Effector CD8-positive, alpha-beta T cell (primary cell): Measurements from ENCODE around the gene DHX8.
"Not testable (repeated sequence)": the region's sequence is repeated elsewhere in the genome, so short reads cannot be mapped to it uniquely, and the experiment has no call there.

Experiments used
- DNase-seq: peaks from one replicate; lab custom pipeline; 2025; lab: John Stamatoyannopoulos, UW

DHX8 gene

DNA sequence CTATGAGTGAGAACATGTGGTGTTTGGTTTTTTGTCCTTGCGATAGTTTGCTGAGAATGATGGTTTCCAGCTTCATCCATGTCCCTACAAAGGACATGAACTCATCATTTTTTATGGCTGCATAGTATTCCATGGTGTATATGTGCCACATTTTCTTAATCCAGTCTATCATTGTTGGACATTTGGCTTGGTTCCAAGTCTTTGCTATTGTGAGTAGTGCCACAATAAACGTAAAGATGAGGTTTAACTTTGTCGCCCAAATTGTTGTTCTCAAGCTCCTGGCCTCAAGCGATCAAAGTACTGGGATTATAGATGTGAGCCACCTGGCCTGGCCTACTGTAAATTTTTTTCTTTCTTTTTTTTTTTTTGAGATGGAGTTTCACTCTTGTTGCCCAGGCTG lies 21.2 kb upstream of the DHX8 start:
- DNase-seq: not testable (repeated sequence)

DNA sequence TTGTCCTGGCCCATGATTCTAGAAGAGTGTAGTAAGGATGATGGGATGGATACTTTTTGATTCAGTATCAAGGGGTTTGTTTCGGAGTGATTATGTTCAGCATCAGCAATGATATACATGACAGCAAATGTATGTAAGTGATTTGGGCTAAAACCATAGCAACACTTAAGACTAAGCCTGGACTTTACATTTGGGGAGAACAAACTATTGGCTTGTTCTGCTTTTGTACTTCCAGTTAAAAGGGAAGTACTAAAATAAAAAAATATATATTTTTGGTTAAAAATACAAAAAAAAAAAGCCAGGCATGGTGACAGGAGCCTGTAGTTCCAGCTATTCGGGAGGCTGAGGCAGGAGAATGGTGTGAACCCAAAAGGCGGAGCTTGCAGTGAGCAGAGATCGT lies 20.5 kb upstream of the DHX8 start:
- no peak for DNase-seq

DNA sequence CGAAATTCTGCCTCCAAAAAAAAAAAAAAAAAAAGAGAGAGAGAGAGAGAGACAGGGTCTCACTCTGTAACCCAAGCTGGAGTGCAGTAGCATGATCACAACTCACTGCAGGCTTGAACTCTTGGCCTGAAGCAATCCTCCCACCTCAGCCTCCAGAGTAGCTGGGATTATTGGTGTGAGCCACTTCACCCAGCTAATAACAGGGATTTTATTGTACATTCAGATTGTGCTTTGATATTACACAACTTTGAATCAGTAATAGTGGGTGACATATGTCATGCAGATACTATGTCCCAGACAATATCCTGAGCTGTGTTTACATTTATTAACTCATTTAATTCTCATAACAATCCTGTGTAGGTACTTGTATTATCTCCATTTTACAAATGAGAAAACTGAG lies 19.7 kb upstream of the DHX8 start:
- no peak for DNase-seq

DNA sequence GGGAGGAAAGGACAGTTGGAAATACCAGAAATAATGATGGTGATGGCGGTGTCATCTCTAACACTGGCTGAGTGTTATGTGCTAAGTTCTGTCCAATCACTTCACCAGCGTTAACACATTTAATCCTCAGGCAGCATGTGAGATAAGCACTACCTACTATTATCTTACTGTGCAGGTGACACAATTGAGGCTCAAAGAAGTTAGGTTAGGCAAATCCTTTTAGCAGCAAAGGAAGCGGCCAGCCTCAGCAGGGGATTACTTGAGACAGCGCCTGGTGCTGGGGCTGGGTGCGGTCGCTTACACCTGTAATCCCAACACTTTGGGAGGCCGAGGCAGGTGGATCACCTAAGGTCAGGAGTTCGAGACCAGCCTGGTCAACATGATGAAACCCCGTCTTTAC lies 18.7 kb upstream of the DHX8 start:
- DNase-seq: no peak

DNA sequence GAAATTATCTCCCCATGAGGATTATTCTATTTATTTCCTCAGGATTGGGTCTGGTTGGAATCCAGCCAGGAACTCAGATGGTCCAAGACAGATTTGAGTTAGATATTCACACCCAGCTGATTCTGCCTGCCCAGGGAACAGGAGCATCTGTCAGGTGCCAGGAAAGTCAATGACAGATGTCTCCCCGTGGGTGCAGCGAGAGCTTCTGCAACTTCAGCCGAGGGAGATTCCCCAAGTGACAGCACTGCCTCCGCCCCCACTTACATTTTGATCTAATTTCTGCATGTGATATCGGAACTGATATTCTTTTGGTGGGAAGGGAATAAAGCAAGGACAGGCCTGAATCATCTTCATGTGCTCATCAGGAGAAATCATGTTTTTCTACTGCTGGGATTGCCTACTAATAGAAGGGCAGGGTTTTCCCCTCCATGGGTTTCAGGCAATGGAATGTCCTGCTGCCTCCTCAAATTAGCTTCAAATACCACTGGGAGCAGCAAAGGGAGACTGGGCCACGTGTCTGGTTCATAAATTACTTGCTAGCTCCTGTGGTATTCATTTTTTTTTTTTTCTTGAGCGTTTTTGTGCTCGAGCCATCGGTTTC lies 15.7 kb upstream of the DHX8 start:
- DNase-seq: no peak

DNA sequence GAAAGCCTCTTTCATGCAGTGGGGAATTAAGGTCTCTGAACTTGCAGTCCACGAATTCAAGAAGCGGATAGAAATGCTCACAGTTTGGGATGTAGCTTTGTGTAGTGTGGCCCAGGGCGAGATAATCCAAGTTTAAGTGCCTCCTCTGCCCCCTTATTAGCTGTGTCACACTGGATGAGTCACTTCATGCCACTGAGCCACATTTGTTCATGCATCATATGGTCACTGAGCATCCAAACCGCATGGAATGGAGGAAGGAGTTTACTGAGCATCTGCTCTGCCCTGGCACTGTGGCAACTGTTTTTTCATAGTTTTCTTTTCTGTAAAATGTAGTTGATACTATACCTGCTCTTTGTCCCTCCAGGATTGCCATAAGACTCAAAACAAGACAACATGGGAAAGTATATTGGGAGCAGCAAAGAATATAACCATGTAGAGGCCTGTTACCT lies 15.1 kb upstream of the DHX8 start:
- DNase-seq: no peak

DNA sequence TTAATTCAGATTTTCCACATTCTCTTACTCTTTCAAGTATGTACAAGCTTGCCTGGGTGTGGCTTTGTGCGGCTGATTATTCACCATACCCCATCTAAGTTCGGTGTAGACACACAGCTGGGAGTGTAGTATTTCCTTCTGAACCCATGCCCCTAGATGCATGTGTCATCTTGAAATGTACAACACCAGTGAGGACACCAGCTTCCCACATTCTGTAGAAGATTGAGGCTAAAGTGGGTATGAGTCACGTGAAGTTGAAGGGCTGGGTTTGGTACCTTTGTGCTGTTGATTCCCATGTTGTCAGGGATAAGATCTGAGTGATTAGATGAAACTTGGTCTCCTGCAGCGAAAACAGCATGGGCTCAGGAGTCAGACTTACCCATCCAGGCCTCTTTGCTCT lies 14.6 kb upstream of the DHX8 start:
- DNase-seq: no peak

DNA sequence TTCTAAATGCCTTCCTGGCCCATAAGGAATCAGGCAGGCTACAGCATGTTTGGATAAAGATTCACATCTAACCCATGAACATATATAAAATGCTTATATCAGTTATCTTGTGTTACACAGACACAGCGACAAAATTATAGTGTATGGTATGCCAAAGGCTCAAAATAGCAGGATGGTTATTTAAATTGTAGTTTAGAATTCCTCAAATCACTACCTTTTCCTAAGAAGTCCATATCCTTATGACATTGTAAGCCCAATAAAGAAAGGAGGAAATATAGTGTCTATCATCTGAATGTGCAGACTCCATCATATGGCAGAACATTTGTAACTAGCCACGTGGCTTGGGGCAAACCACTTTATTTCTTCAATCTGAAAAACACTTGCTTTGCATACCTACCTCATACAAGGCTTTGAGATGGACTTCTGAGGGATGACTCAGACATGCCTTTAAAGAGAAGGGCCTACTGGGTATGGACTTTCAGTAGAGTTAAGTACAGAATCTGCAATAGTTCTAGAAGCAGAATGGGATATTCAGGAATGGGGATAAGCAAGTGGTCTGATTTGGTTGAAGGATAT lies 12.1 kb upstream of the DHX8 start:
- DNase-seq: no peak

DNA sequence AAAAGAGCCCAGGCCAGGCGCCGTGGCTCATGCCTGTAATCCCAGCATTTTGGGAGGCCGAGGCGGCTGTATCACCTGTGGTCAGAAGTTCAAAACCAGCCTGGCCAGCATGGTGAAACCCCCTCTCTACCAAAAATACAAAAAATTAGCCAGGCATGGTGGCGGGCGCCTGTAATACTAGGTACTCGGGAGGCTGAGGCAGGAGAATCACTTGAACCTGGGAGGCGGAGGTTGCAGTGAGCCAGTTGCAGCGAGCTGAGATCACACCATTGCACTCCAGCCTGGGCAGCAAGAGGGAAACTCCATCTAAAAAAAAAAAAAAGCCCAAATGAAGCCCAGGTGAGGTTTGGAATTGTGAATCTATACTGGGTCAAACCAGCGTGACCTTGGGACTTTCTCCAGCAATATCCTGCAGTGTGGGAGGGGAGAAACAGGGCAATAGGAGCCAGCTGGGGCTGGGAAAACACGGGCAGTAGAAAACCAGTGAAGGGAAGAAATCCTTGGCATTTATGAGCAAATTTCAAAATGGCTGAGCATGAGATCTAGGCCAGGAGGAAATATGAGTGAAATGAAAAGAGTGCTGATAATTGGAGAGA lies 8.2 kb upstream of the DHX8 start:
- no peak for DNase-seq

DNA sequence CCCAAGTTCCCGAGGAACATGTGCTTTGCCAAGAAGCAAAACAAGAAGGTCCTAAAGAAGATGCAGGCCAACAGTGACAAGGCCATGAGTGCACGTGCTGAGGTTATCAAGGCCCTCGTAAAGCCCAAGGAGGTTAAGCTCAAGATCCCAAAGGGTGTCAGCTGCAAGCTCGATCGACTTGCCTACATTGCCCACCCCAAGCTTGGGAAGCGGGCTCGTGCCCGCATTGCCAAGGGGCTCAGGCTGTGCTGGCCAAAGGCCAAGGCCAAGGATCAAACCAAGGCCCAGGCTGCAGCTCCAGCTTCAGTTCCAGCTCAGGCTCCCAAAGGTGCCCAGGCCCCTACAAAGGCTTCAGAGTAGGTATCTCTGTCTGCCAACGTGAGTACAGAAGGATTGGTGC lies 7.5 kb upstream of the DHX8 start:
- DNase-seq: not testable (repeated sequence)

DNA sequence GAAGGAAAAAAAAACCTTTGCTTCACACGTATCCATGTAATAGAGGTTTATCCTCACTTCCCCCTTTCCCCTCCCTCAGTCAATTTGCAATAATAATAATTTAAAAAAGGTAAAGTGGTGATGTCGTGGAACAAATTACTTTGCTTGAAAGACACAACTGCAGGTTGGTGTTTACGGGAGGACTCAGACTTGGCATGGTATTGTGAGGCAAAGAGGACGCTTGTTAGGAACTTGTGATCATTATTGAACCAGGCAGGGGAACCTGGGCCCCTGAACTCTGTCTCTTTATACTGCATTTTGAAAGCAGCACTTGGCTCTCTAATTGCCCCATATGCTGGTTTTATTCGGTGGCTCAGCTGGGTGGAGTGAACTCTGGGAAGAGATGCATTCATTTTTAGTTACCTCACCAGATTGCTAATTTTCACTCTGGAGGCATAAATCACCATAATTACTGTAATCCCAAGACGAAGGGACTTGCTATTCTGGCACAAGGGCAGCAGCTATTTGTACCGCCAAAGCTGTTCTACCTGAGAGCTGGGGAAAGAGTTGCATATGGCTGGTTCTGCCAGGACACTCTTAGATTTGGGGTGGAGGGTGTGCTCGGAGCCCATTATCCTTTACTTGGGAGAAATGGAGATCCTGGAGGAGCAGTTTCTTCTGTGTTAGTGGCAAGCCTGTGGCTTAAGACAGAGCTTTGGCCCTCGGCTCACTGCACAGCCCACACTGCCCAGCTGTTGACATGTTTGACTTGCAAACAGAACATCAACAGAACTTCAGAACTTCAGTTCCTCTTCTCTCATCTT lies 5.7 kb upstream of the DHX8 start:
- no peak for DNase-seq

DNA sequence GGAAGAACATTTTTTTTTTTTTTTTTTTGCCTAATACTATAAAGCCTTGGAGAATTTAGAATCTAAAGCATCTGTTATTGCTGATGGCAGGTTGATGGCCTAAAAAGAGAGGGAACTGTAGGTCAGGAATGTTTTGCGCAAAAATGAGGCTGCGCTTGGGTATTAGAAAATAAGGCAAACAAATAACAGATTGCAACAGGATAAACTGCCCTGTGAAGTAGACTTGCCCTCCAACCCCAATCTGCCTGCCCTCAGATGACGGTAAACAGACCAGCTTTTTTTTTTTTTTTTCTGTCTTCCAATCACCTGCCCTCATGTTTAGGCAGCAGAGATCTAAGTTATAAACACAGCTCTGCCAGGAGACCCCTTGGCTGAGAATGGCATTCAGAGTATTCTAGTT lies 3.8 kb upstream of the DHX8 start:
- no peak for DNase-seq

DNA sequence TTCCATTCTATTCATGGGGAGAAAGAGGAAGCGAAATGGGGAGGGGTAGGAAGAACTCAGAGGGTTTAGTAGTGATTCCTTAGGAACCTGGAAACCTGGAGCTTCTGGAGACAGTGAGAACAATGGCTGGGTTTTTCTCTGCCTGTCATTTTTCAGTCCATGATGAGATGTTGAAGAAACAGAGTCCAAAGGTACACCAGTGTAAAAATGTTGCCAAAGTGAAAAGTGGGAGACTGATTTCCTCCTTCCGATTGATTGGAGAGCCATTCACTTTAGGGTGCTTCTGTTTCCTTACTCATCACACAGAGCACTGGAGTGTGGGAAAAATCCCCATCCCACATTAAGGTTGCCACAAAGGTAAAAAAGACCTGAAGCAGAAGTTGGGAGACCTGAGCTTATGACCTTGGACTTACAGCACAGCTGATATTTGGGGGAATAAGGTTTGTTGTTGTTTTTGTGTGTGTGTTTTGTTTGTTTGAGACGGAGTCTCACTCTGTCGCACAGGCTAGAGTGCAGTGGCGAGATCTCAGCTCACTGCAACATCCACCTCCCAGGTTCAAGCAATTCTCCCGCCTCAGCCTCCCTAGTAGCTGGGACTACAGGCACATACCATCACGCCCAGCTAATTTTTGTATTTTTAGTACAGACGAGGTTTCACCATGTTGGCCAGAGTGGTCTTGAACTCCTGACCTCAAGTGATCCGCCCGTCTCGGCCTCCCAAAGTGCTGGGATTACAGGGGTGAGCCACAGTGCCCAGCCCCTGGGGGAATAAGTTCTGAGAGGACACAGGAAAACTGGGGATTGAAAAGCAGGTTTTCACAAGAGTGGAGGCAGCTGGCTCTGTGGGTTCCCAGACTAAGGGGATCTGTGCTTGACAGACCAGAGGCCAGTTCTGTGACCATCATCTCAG lies 1.4 kb upstream of the DHX8 start:
- no peak for DNase-seq

DNA sequence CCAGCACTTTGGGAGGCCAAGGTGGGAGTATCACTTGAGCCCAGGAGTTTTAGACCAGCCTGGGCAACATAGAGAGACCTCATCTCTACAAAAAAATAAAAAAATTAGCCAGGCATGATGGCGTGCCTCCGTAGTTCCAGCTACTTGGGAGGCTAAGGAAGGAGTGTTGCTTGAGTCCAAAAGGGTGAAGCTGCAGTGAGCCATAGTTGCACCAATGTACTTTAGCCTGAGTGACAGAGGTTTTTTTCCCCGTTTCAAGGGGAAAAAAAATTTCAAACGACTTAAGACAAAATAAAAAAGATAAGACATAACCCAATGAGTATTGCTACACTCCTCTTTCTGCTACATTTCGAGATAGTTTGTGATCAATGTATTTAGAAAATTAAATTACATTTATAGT lies 6.8 kb downstream of the DHX8 start:
- no peak for DNase-seq

DNA sequence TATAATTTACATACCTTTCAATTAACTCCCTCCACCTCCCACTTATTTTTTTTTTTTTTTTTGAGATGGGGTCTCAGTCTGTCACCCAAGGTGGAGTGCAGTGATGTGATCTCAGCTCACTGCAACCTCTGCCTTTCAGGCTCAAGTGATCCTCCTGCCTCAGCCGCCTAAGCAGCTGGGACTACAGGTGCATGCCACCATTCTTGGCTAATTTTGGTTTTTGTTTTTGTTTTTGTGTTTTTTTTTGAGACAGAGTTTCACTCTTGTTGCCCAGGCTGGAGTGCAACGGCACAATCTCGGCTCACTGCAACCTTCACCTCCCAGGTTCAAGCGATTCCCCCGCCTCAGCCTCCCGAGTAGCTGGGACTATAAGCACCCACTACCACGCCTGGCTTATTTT lies 25.7 kb downstream of the DHX8 start:
- DNase-seq: not testable (repeated sequence)

DNA sequence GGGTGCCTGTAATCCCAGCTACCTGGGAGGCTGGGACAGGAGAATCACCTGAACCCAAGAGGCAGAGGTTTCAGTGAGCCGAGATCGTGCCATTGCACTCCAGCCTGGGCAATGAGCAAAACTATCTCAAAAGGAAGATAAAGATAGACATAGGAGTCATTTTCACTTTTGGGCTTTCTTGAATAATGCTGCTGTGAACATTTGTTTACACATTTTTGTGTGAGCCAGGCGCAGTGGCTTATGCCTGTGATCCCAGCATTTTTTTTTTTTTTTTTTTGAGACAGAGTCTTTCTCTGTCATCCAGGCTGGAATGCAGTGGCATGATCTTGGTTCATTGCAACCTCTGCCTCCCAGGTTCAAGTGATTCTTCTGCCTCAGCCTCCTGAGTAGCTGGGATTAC lies 27.4 kb downstream of the DHX8 start:
- not testable (repeated sequence) for DNase-seq

DNA sequence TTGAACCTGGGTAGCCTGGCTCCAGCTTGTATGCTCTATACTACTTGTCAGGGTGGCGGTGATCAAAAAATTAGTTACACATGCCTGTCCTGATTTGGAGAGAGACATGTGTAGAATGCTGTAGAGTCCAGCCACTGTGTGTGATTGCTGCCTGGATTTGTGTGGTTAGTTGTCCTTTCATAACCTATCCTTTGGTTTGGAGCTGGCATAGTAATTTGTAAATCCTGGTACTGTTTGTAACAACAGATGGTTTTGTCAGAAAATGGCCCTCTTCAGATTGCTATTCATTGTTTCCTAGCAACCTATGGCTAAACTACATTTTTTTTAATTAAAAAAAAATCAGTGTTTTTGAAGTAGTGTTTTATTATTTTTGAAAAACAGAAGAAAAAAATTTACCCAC lies 31.9 kb downstream of the DHX8 start:
- no peak for DNase-seq

DNA sequence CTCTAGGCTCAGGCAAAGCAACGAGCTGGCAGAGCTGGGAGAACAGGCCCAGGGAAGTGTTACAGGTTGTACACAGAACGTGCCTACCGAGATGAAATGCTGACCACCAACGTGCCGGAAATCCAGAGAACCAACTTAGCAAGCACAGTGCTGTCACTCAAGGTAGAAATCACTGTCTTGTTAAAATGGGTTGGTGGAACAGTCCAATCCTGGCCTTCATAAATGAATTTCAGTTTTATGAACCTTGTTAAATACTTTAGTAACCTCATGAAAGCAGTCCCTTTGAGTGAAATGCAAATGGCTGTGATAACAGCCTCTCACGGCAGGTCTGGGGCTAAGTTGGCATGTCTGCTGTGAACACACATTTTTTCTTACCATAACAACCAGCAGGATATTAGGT lies 33.4 kb downstream of the DHX8 start:
- DNase-seq: no peak

DNA sequence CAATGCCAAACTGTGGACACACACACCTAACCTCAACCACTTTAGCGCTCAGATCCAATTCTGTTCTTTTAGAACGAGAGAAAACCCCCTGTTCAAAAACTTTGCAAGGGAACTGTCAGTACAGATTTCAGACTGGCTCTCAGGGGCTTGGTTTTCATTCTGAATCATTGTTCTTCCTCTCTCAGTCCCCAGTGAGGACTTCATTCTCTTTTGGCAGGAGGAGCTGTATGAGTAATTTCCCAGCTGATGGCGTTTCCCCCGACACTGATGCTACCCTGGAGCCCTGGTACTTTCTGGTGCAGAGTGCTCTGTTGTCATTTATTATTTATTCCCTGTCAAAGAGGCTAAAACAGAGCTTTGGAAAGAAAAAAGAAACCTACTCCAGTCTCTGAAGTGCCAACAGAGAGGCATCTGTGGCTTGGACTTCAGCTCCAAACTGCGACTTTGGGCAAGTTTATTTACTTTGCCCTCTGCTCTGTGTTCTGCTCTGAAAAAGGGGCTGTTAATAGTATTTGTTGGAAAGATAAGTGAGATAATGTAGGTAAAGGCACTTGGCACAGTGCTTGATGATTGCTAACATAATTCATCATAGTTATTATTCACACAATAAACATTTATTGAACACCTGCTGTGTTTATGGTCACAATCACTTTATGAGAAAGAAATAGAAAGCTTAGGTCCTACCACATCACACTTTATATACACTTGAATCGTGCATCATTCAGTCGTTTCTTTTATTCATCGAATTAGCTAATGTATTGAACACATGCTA lies 34.0 kb downstream of the DHX8 start:
- DNase-seq: no peak

DNA sequence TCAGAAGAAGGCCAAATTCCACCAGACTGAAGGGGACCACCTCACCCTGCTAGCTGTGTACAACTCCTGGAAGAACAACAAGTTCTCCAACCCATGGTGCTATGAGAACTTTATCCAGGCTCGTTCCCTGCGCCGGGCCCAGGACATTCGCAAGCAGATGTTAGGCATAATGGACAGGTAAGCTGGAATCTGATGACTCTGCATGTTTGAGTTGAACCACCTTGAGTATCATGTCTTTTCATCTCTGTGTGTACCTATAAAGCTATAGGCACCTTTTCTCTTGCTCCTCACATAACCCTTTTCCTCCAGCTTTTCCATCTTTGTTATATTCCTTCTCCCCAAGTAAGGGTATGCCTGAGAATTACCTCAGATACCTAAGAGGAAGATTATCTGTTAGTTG lies 37.6 kb downstream of the DHX8 start:
- DNase-seq: no peak

DNA sequence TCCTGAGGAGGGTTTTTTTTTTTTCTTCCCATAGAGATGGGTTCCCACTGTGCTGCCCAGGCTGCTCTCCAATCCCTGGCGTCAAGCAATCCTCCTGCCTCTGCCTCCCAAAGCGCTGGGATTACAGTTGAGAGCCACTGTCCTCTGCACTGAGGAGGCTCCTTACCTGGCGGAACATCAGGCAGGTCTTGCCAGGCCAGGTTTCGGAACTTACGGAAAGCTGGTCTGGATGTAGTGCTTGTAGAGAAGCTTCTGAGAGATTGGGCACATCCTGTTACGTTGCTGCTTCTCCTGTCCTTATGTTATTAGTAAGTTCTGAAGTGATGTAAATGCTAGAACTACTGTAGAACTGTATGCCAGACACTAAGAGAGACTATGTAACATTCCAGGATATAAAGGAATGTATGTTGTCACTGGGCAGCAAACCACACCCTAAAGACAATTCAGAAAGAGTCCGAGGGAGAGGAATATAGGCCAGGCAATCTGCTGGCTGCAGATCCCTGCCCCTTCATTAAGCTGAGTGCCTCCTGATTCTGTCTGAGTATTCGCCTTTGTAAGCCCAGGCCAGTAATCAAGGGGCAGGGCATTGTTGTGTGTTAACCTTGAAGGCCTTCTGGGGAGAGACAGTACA lies 41.3 kb downstream of the DHX8 start:
- DNase-seq: no peak
